Uterus (tissue), 4 donors: Measurements from ENCODE around the gene RHBDD3. TPM values are rescaled to one million over a fixed set of nuclear protein-coding genes. Genes with fewer than 3 reads are reported as not detected.

ENCODE experiments used
- DNase-seq, 2 donors: peaks; one replicate each; pipeline ENCODE4 v3.0.0-alpha.2; 2019 to 2020
- H3K27ac ChIP-seq, 2 donors: fragments of 200-600 bp; sonication (generic); 1 replicate in 1 of 2; 2 replicates in 1 of 2; pipeline ENCODE4 v1.5.1; 2016 to 2018
- H3K27me3 ChIP-seq, 2 donors: fragments of 200-600 bp; sonication (generic); one replicate each; pipeline ENCODE4 v1.5.1; 2018 to 2019; ENCODE audit warnings: control low read depth in 1 of 2
- H3K36me3 ChIP-seq, 2 donors: fragments of 200-600 bp; sonication (generic); one replicate each; pipeline ENCODE4 v1.5.1; 2019; ENCODE audit warnings: control low read depth in 1 of 2
- H3K4me1 ChIP-seq, 2 donors: fragments of 200-600 bp; sonication (generic); one replicate each; pipeline ENCODE4 v1.5.1; 2018 to 2019; ENCODE audit warnings: control low read depth in 1 of 2
- H3K4me3 ChIP-seq, 2 donors: fragments of 200-600 bp; sonication (generic); 1 replicate in 1 of 2; 2 replicates in 1 of 2; pipeline ENCODE4 v1.5.1; 2018 to 2019; ENCODE audit warnings: mild to moderate bottlenecking in 1 of 2
- H3K9me3 ChIP-seq, 2 donors: fragments of 200-600 bp; sonication (generic); one replicate each; pipeline ENCODE4 v1.5.1; 2019; ENCODE audit warnings: control low read depth in 1 of 2
- CTCF ChIP-seq, 4 experiments: fragments of 200-600 bp in 2 of 4; fragments of 450-650 bp in 2 of 4; sonication (generic) in 2 of 4; IDR thresholded peaks; one replicate each; pipeline ENCODE4 v1.5.1; 2016 to 2019; ENCODE audit warnings: antibody characterized with exemption in 4 of 4, mild to moderate bottlenecking in 2 of 4, moderate library complexity in 1 of 4
- POLR2A ChIP-seq, 2 donors: fragments of 450-650 bp; IDR thresholded peaks; one replicate each; pipeline ENCODE4 v1.6.1; 2016; ENCODE audit warnings: antibody characterized with exemption in 2 of 2, mild to moderate bottlenecking in 1 of 2, moderate library complexity in 1 of 2
- intact Hi-C: fragments of 100-400 bp; cut with DNase I; formaldehyde crosslinking; loops from one replicate; pipeline ENCODE4 v1.15.1; 2023; ENCODE audit warnings: low total_unique reads
- total RNA-seq, 4 donors: library from RNA; depleted of rRNA in 3 of 4; stranded (reverse); fragments of >200 nt in 3 of 4; gene quantifications; one replicate each; pipeline versions ENCODE4 v1.1.0 to v1.2.4, GENCODE V29; 2014 to 2023
- donor health status: DM: yes; HTN: yes; CAD: no.

Gene RHBDD3
- total RNA-seq, 4 donors from 2014 or later: 6.5 to 46.6 (median 26.1) TPM

GRCh38 chr22:29272624-29273023 is 4.8 kb upstream of the RHBDD3 start:
- Histone ChIP-seq H3K4me1 (peaks cover 8 to 27% of the 10 kb centered on the region in 2 donors), H3K27ac (no peak overlapping the region), H3K27me3 (no peaks in the 10 kb centered on the region), H3K9me3 (no peaks in the 10 kb centered on the region), H3K4me3 (no peak overlapping the region), H3K36me3 (no peaks in the 10 kb centered on the region)
- intact Hi-C loops: no loop called here
- no peak for TF ChIP-seq POLR2A (IDR thresholded peaks at IDR 0.05)
- no peak for TF ChIP-seq CTCF (IDR thresholded peaks at IDR 0.05)
- no peak for DNase-seq

GRCh38 chr22:29270475-29271271 is 2.9 kb upstream of the RHBDD3 start:
- Histone ChIP-seq H3K4me1 (peaks cover 8 to 18% of the 10 kb centered on the region in 2 donors), H3K9me3 (no peaks in the 10 kb centered on the region), H3K27ac (peak overlapping the region; percentile 5 to 97), H3K4me3 (peak overlapping the region; percentile 58 to 86), H3K27me3 (no peaks in the 10 kb centered on the region), H3K36me3 (no peaks in the 10 kb centered on the region)
- DNase-seq: no peak
- intact Hi-C loops: no loop called here
- no peak for TF ChIP-seq CTCF (IDR thresholded peaks at IDR 0.05)
- no peak for TF ChIP-seq POLR2A (IDR thresholded peaks at IDR 0.05)

- intact Hi-C loops: no loop called here
- Histone ChIP-seq H3K36me3 (no peaks in the 10 kb centered on the region), H3K4me1 (peaks cover 5 to 18% of the 10 kb centered on the region in 2 donors), H3K27me3 (no peaks in the 10 kb centered on the region), H3K4me3 (peak overlapping the region; percentile 58 to 86), H3K27ac (peak overlapping the region; percentile 97 to 98), H3K9me3 (no peaks in the 10 kb centered on the region)
- TF ChIP-seq POLR2A (IDR thresholded peaks at IDR 0.05) (no peak), CTCF (IDR thresholded peaks at IDR 0.05) (no peak)
- no peak for DNase-seq
Measured at GRCh38 chr22:29269731-29270474, 2.1 kb upstream of the RHBDD3 start.

- intact Hi-C loops: no loop called here
- Histone ChIP-seq H3K9me3 (no peaks in the 10 kb centered on the region), H3K4me1 (peaks cover 5 to 18% of the 10 kb centered on the region in 2 donors), H3K36me3 (no peaks in the 10 kb centered on the region), H3K27ac (peak overlapping the region; percentile 97 to 98), H3K27me3 (no peaks in the 10 kb centered on the region), H3K4me3 (peak overlapping the region; percentile 58 to 86)
- TF ChIP-seq POLR2A (IDR thresholded peaks at IDR 0.05) (no peak), CTCF (IDR thresholded peaks at IDR 0.05) (no peak)
- no peak for DNase-seq
Measured at GRCh38 chr22:29269230-29269604, 1.4 kb upstream of the RHBDD3 start.
